Measurements from ENCODE around the gene PHYHIPL.

Gene PHYHIPL

GRCh38 chr10:59258890-59259289, 82.4 kb downstream of the PHYHIPL start:
- no peak for DNase-seq

- DNase-seq: no peak
These were observed 88.7 kb downstream of the PHYHIPL start for GRCh38 chr10:59265141-59265540.

- no peak for DNase-seq
These were observed 89.9 kb downstream of the PHYHIPL start for GRCh38 chr10:59266321-59266720.

GRCh38 chr10:59268460-59268859, 92.0 kb downstream of the PHYHIPL start:
- DNase-seq: no peak

GRCh38 chr10:59269651-59270050, 93.2 kb downstream of the PHYHIPL start:
- DNase-seq: no peak

GRCh38 chr10:59270492-59270891, 94.0 kb downstream of the PHYHIPL start:
- no peak for DNase-seq

- DNase-seq: no peak
These were observed 94.7 kb downstream of the PHYHIPL start for GRCh38 chr10:59271160-59271559.

GRCh38 chr10:59272061-59272460, 95.6 kb downstream of the PHYHIPL start:
- peak; percentile 43 for DNase-seq

GRCh38 chr10:59273445-59273844, 97.0 kb downstream of the PHYHIPL start:
- no peak for DNase-seq

GRCh38 chr10:59276133-59276532, 99.7 kb downstream of the PHYHIPL start:
- DNase-seq: no peak

GRCh38 chr10:59276919-59277318, 100.5 kb downstream of the PHYHIPL start:
- DNase-seq: no peak

- no peak for DNase-seq
These were observed 103.0 kb downstream of the PHYHIPL start for GRCh38 chr10:59279476-59279875.

GRCh38 chr10:59279991-59280505, 103.6 kb downstream of the PHYHIPL start:
- DNase-seq: no peak

GRCh38 chr10:59281861-59282260, 105.4 kb downstream of the PHYHIPL start:
- DNase-seq: peak; percentile 31

- peak; percentile 86 for DNase-seq
These were observed 107.1 kb downstream of the PHYHIPL start for GRCh38 chr10:59283456-59284091.

- DNase-seq: no peak
These were observed 107.9 kb downstream of the PHYHIPL start for GRCh38 chr10:59284118-59284975.

GRCh38 chr10:59285073-59285472, 108.6 kb downstream of the PHYHIPL start:
- no peak for DNase-seq

GRCh38 chr10:59285848-59286247, 109.4 kb downstream of the PHYHIPL start:
- DNase-seq: no peak

- no peak for DNase-seq
These were observed 111.3 kb downstream of the PHYHIPL start for GRCh38 chr10:59287587-59288255.

- no peak for DNase-seq
These were observed 113.4 kb downstream of the PHYHIPL start for GRCh38 chr10:59289853-59290252.

- DNase-seq: no peak
These were observed 114.0 kb downstream of the PHYHIPL start for GRCh38 chr10:59290448-59290847.

Data from NCI-H446 treated with DMSO at 0.1 percent for 48 hours (cell line).